Astrocyte (in vitro differentiated cells and primary cell): ENCODE measurements around the gene ADSS1. TPM values are rescaled to one million over a fixed set of nuclear protein-coding genes. Genes with fewer than 3 reads are reported as not detected.

Experiments used
- DNase-seq: peaks from one replicate; pipeline ENCODE4 v3.0.0-alpha.2; 2010; ENCODE audit warnings: low read depth
- FAIRE-seq: peaks from 2 replicates; lab custom pipeline; 2011; peaks lifted over from hg19 to GRCh38; lab: Jason Lieb, UNC
- H2AFZ ChIP-seq: 2 replicates; pipeline ENCODE4 v1.6.0; 2012; ENCODE audit warnings: low read depth, low read length, inconsistent platforms
- H3K27ac ChIP-seq: 2 replicates; pipeline ENCODE4 v1.5.1; 2011; ENCODE audit warnings: low read depth, low read length, inconsistent platforms
- H3K27me3 ChIP-seq: 2 replicates; pipeline ENCODE4 v1.6.0; 2011; ENCODE audit warnings: low read length, inconsistent platforms; ENCODE audit not compliant: insufficient read depth
- H3K36me3 ChIP-seq: 2 replicates; pipeline ENCODE4 v1.5.1; 2011; ENCODE audit warnings: low read length, inconsistent platforms; ENCODE audit not compliant: insufficient read depth
- H3K4me1 ChIP-seq: 2 replicates; pipeline ENCODE4 v1.5.1; 2011; ENCODE audit warnings: low read length, inconsistent platforms; ENCODE audit not compliant: insufficient read depth
- H3K4me2 ChIP-seq: 2 replicates; pipeline ENCODE4 v1.6.0; 2012; ENCODE audit warnings: low read length, inconsistent platforms
- H3K4me3 ChIP-seq: 2 replicates; pipeline ENCODE4 v1.5.1; 2011; ENCODE audit warnings: low read depth, mild to moderate bottlenecking, low read length, inconsistent platforms; ENCODE audit not compliant: insufficient read depth
- H3K79me2 ChIP-seq: 2 replicates; pipeline ENCODE4 v1.6.0; 2012; ENCODE audit warnings: mild to moderate bottlenecking, low read length, inconsistent platforms; ENCODE audit not compliant: insufficient read depth
- H3K9ac ChIP-seq: 2 replicates; pipeline ENCODE4 v1.6.0; 2012; ENCODE audit warnings: mild to moderate bottlenecking, low read length, inconsistent platforms
- H3K9me3 ChIP-seq: 2 replicates; pipeline ENCODE4 v1.5.1; 2012; ENCODE audit warnings: low read depth, mild to moderate bottlenecking, low read length, inconsistent platforms; ENCODE audit not compliant: insufficient read depth
- H4K20me1 ChIP-seq: 2 replicates; pipeline ENCODE4 v1.6.0; 2012; ENCODE audit warnings: low read length, inconsistent platforms; ENCODE audit not compliant: insufficient read depth
- H3K27ac Mint-ChIP-seq: one replicate; pipeline ENCODE4 v1.8.0; 2021; ENCODE audit warnings: mild to moderate bottlenecking, mixed read lengths; ENCODE audit not compliant: unreplicated experiment
- H3K27me3 Mint-ChIP-seq: one replicate; pipeline ENCODE4 v1.8.0; 2021; ENCODE audit warnings: low read depth, mixed read lengths; ENCODE audit not compliant: unreplicated experiment
- H3K36me3 Mint-ChIP-seq: one replicate; pipeline ENCODE4 v1.8.0; 2021; ENCODE audit warnings: low read depth, mixed read lengths; ENCODE audit not compliant: unreplicated experiment
- H3K4me1 Mint-ChIP-seq: one replicate; pipeline ENCODE4 v1.8.0; 2021; ENCODE audit warnings: low read depth, mixed read lengths; ENCODE audit not compliant: unreplicated experiment
- H3K4me3 Mint-ChIP-seq: one replicate; pipeline ENCODE4 v1.8.0; 2021; ENCODE audit warnings: mild to moderate bottlenecking, moderate library complexity, mixed read lengths; ENCODE audit not compliant: unreplicated experiment
- H3K9me3 Mint-ChIP-seq: one replicate; pipeline ENCODE4 v1.8.0; 2021; ENCODE audit warnings: mild to moderate bottlenecking, mixed read lengths; ENCODE audit not compliant: unreplicated experiment
- EZH2 ChIP-seq: IDR thresholded peaks from 2 replicates; pipeline ENCODE4 v1.6.1; 2012; ENCODE audit warnings: mild to moderate bottlenecking, low read length, inconsistent platforms; ENCODE audit not compliant: insufficient read depth
- total RNA-seq: library from RNA; stranded (reverse); gene quantifications from 2 replicates; pipeline ENCODE4 v1.2.1, GENCODE V29; 2021
- TF ChIP-seq, protein P1 (sequence below): IDR thresholded peaks from 2 replicates; pipeline ENCODE4 v1.5.1; 2011; ENCODE audit warnings: low read depth, mild to moderate bottlenecking, inconsistent platforms, low read length, moderate library complexity; ENCODE audit not compliant: insufficient read depth

ADSS1 gene
- total RNA-seq, 1 donor from 2014 or later: 4.4 TPM

DNA sequence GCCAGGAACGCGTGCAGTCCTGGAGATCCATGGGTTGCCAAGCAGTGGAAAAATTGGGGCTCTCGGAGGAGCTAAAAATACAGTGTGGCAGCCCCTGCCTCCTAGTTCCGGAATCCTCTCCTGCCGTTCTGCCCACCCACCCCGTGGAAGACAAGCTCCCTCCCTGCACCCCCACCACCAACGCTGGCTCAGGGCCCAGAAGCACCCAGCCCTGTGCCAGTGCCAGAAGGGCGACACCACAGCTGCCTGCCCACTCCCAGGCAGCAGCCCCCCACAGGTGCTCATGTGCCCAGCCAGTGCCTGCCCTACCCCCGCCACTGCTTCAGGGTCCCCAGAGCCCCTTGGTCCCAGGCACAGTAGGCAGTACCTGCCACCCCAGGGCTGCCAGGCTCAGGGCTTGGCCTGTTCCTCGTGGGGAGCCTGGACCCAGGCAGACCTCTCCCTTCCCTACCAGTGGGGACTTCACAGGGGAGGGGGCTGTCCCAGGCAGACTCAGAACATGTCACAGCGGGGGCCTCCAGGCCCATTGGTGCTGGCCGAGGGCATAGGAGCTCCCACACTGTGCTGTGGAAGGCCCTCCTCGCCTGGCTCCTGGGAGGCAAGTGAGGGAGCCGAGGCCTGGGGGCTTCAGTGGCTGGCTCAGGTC is 27.2 kb upstream of the ADSS1 start:
- no peak overlapping the region for H3K27ac Mint-ChIP-seq
- no peak overlapping the region for H3K9ac ChIP-seq
- peaks cover 95% of the 10 kb centered on the region for H3K79me2 ChIP-seq
- H3K9me3 Mint-ChIP-seq: no peaks in the 10 kb centered on the region
- no peak overlapping the region for H2AFZ ChIP-seq
- no peak for FAIRE-seq
- H4K20me1 ChIP-seq: peaks cover 99% of the 10 kb centered on the region
- H3K36me3 ChIP-seq: peaks cover 5% of the 10 kb centered on the region
- H3K4me1 ChIP-seq: peaks cover 41% of the 10 kb centered on the region
- H3K27ac ChIP-seq: no peak overlapping the region
- no peak for TF ChIP-seq EZH2
- TF ChIP-seq, protein P1, sequence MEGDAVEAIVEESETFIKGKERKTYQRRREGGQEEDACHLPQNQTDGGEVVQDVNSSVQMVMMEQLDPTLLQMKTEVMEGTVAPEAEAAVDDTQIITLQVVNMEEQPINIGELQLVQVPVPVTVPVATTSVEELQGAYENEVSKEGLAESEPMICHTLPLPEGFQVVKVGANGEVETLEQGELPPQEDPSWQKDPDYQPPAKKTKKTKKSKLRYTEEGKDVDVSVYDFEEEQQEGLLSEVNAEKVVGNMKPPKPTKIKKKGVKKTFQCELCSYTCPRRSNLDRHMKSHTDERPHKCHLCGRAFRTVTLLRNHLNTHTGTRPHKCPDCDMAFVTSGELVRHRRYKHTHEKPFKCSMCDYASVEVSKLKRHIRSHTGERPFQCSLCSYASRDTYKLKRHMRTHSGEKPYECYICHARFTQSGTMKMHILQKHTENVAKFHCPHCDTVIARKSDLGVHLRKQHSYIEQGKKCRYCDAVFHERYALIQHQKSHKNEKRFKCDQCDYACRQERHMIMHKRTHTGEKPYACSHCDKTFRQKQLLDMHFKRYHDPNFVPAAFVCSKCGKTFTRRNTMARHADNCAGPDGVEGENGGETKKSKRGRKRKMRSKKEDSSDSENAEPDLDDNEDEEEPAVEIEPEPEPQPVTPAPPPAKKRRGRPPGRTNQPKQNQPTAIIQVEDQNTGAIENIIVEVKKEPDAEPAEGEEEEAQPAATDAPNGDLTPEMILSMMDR: no peak
- H3K9me3 ChIP-seq: no peaks in the 10 kb centered on the region
- no peak overlapping the region for H3K4me3 Mint-ChIP-seq
- no peak overlapping the region for H3K4me3 ChIP-seq
- DNase-seq: no peak
- H3K4me2 ChIP-seq: no peak overlapping the region
- no peaks in the 10 kb centered on the region for H3K27me3 Mint-ChIP-seq
- peaks cover 9% of the 10 kb centered on the region for H3K36me3 Mint-ChIP-seq
- peaks cover 23% of the 10 kb centered on the region for H3K4me1 Mint-ChIP-seq
- H3K27me3 ChIP-seq: no peaks in the 10 kb centered on the region

GRCh38 chr14:104697317-104697703 is 26.7 kb upstream of the ADSS1 start:
- Histone ChIP-seq H3K79me2 (peaks cover 89% of the 10 kb centered on the region), H3K4me2 (peak overlapping the region; percentile 55), H3K9me3 (no peaks in the 10 kb centered on the region), H3K36me3 (peaks cover 5% of the 10 kb centered on the region), H4K20me1 (peaks cover 99% of the 10 kb centered on the region), H3K27me3 (no peaks in the 10 kb centered on the region), H2AFZ (no peak overlapping the region), H3K4me1 (peaks cover 36% of the 10 kb centered on the region), H3K4me3 (no peak overlapping the region), H3K27ac (no peak overlapping the region), H3K9ac (no peak overlapping the region)
- peaks cover 23% of the 10 kb centered on the region for H3K4me1 Mint-ChIP-seq
- no peak for TF ChIP-seq EZH2
- TF ChIP-seq, protein P1: no peak
- no peak overlapping the region for H3K27ac Mint-ChIP-seq
- peaks cover 9% of the 10 kb centered on the region for H3K36me3 Mint-ChIP-seq
- FAIRE-seq (no peak), DNase-seq (no peak)
- H3K9me3 Mint-ChIP-seq: no peaks in the 10 kb centered on the region
- no peaks in the 10 kb centered on the region for H3K27me3 Mint-ChIP-seq
- no peak overlapping the region for H3K4me3 Mint-ChIP-seq

DNA sequence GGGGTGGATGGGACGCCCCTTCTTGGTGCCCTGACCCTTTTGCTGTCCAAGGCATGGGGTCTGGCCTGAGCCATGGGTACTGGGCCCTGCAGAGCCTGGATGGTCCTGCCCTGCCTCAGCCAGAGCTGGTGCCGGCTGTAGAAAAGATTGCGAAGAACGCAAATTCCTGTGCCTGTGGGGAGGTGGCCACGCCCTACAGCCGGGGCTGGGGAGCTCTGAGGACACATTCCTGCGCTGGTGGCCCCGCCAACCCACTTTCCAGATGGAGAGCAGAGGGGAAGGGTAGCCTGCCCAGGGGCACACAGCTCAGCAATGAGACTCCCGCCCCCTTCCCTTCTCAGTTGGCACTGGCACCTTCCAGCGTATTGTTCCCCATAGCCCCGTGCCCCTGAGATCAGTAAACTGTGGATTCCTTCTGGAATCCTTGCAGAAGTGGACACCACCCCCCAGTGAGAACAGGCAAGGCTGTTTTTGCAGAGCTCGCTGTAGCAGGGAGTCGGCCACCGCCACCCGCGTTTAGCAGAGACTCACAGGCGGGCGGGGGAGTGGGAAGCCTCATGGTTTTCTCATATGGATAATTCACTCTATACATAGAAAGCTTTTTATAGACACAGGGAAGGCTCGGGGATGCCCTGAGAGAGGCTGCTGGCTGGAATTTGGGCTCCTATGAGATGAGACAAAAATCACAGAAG is 26.0 kb upstream of the ADSS1 start:
- Mint-ChIP-seq H3K9me3 (no peaks in the 10 kb centered on the region), H3K36me3 (peaks cover 9% of the 10 kb centered on the region), H3K4me3 (no peak overlapping the region), H3K27ac (peak overlapping the region; percentile 47), H3K4me1 (peaks cover 23% of the 10 kb centered on the region), H3K27me3 (no peaks in the 10 kb centered on the region)
- Histone ChIP-seq H3K4me3 (no peak overlapping the region), H2AFZ (no peak overlapping the region), H3K27me3 (no peaks in the 10 kb centered on the region), H4K20me1 (peaks cover 99% of the 10 kb centered on the region), H3K4me2 (peak overlapping the region; percentile 55), H3K4me1 (peaks cover 36% of the 10 kb centered on the region), H3K27ac (no peak overlapping the region), H3K9me3 (no peaks in the 10 kb centered on the region), H3K9ac (no peak overlapping the region), H3K36me3 (peaks cover 5% of the 10 kb centered on the region), H3K79me2 (peaks cover 82% of the 10 kb centered on the region)
- no peak for DNase-seq
- FAIRE-seq: no peak
- TF ChIP-seq EZH2: no peak
- TF ChIP-seq, protein P1: no peak
